HL-60 (cell line): ENCODE measurements around the gene LY9.

Source experiments
- DNase-seq, 2 experiments: peaks; one replicate each; pipeline ENCODE4 v3.0.0-alpha.2; 2010 to 2020; ENCODE audit warnings: low read depth in 1 of 2, low spot score in 1 of 2
- H3K27ac ChIP-seq: fragments of 250-450 bp; sonication (Bioruptor Pico); replicated peaks from 2 replicates; pipeline ENCODE4 v1.5.1; 2020; ENCODE audit warnings: mild to moderate bottlenecking, moderate library complexity
- H3K27me3 ChIP-seq: fragments of 250-450 bp; sonication (Bioruptor Pico); 2 replicates; pipeline ENCODE4 v1.5.1; 2021; ENCODE audit warnings: mild to moderate bottlenecking, moderate library complexity; ENCODE audit not compliant: insufficient read depth, poor library complexity, severe bottlenecking
- H3K4me3 ChIP-seq: replicated peaks from 2 replicates; pipeline ENCODE4 v1.5.1; 2011; ENCODE audit warnings: mild to moderate bottlenecking, control low read depth, low read length; ENCODE audit not compliant: insufficient read depth
- GABPA ChIP-seq: IDR thresholded peaks from 2 replicates; pipeline ENCODE4 v1.6.1; 2012; ENCODE audit warnings: low read depth
- POLR2AphosphoS5 ChIP-seq: IDR thresholded peaks from 2 replicates; pipeline ENCODE4 v1.6.1; 2012; ENCODE audit warnings: low read depth
- SPI1 ChIP-seq: IDR thresholded peaks from 2 replicates; pipeline ENCODE4 v1.6.1; 2012; ENCODE audit warnings: low read depth, mild to moderate bottlenecking, borderline replicate concordance
- TF ChIP-seq, protein P1 (sequence below): IDR thresholded peaks from 2 replicates; pipeline ENCODE4 v1.6.1; 2012; ENCODE audit warnings: low read depth; ENCODE audit not compliant: insufficient replicate concordance
- TF ChIP-seq, protein P2 (sequence below): IDR thresholded peaks from one replicate; pipeline ENCODE4 v1.5.1; 2011; ENCODE audit warnings: low read length, control low read depth, inconsistent platforms; ENCODE audit not compliant: insufficient read depth

The LY9 gene

DNA sequence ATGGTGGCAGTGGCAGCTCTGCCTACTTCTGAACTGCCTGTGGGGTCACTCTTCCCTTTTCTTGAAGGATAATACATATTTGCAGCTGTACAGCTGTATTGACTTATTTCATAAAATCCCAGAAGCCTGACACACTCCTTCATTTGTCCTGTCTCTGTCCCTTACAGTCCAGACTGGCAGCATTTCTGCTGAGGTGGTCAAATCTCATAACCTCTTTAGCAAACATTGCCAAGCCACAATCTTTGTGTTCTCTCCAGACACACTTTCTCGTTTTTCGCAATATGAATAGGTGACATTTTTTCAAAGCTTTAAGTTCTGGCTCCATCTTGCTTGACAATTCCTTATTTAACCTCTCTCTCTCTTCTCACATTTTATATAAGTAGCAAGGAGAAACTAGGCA, 15.2 kb downstream of the LY9 start:
- TF ChIP-seq, protein P1, sequence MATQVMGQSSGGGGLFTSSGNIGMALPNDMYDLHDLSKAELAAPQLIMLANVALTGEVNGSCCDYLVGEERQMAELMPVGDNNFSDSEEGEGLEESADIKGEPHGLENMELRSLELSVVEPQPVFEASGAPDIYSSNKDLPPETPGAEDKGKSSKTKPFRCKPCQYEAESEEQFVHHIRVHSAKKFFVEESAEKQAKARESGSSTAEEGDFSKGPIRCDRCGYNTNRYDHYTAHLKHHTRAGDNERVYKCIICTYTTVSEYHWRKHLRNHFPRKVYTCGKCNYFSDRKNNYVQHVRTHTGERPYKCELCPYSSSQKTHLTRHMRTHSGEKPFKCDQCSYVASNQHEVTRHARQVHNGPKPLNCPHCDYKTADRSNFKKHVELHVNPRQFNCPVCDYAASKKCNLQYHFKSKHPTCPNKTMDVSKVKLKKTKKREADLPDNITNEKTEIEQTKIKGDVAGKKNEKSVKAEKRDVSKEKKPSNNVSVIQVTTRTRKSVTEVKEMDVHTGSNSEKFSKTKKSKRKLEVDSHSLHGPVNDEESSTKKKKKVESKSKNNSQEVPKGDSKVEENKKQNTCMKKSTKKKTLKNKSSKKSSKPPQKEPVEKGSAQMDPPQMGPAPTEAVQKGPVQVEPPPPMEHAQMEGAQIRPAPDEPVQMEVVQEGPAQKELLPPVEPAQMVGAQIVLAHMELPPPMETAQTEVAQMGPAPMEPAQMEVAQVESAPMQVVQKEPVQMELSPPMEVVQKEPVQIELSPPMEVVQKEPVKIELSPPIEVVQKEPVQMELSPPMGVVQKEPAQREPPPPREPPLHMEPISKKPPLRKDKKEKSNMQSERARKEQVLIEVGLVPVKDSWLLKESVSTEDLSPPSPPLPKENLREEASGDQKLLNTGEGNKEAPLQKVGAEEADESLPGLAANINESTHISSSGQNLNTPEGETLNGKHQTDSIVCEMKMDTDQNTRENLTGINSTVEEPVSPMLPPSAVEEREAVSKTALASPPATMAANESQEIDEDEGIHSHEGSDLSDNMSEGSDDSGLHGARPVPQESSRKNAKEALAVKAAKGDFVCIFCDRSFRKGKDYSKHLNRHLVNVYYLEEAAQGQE = no peak
- TF ChIP-seq, protein P2, sequence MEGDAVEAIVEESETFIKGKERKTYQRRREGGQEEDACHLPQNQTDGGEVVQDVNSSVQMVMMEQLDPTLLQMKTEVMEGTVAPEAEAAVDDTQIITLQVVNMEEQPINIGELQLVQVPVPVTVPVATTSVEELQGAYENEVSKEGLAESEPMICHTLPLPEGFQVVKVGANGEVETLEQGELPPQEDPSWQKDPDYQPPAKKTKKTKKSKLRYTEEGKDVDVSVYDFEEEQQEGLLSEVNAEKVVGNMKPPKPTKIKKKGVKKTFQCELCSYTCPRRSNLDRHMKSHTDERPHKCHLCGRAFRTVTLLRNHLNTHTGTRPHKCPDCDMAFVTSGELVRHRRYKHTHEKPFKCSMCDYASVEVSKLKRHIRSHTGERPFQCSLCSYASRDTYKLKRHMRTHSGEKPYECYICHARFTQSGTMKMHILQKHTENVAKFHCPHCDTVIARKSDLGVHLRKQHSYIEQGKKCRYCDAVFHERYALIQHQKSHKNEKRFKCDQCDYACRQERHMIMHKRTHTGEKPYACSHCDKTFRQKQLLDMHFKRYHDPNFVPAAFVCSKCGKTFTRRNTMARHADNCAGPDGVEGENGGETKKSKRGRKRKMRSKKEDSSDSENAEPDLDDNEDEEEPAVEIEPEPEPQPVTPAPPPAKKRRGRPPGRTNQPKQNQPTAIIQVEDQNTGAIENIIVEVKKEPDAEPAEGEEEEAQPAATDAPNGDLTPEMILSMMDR = no peak
- TF ChIP-seq GABPA (no peak), SPI1 (no peak), POLR2AphosphoS5 (no peak)
- H3K27ac ChIP-seq = no peak overlapping the region

DNA sequence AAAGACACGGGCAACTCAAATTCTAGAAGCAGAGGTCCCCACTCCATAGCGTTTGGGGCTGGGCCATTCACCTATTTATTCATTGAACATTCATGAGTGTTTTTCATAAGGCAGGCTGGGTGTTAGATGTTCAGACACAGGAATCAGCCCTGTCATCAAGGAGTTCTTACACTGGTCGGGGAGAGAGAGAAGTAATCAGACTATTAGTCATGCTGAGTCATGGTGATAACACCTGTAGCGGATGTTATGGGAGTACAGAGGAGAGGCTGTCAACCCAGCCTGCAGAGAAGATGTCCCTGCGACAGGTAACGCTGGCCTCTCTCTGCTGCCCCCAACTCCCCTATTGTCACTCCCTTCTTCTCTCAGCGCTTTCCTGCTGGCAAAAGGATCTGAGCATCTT, 17.2 kb downstream of the LY9 start:
- H3K27me3 ChIP-seq = no peaks in the 10 kb centered on the region
- H3K27ac ChIP-seq = no peak overlapping the region
- TF ChIP-seq GABPA (no peak), POLR2AphosphoS5 (no peak), SPI1 (no peak)
- TF ChIP-seq, protein P2 = no peak
- TF ChIP-seq, protein P1 = no peak
- no peak for DNase-seq
- no peak overlapping the region for H3K4me3 ChIP-seq

More for the DNA sequence above, 15.2 kb downstream of the LY9 start:
- Histone ChIP-seq H3K27me3 (no peaks in the 10 kb centered on the region), H3K4me3 (no peak overlapping the region)
- DNase-seq = no peak

DNA sequence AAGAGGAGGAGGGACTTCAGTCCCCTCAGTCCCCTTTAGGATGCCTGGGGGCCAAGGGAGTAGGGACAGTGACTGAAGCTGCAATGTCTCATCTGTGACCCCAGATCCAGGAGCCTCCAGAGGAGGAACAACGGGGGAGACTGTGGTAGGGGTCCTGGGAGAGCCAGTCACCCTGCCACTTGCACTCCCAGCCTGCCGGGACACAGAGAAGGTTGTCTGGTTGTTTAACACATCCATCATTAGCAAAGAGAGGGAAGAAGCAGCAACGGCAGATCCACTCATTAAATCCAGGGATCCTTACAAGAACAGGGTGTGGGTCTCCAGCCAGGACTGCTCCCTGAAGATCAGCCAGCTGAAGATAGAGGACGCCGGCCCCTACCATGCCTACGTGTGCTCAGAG, 18.3 kb downstream of the LY9 start:
- Histone ChIP-seq H3K27ac (no peak overlapping the region), H3K4me3 (no peak overlapping the region), H3K27me3 (no peaks in the 10 kb centered on the region)
- no peak for TF ChIP-seq SPI1
- TF ChIP-seq POLR2AphosphoS5 = no peak
- TF ChIP-seq, protein P2 = no peak
- TF ChIP-seq GABPA = no peak
- TF ChIP-seq, protein P1 = no peak
- no peak for DNase-seq
